ENCODE results near the gene MYO1A. TPM values are rescaled to one million over a fixed set of nuclear protein-coding genes. Genes with fewer than 3 reads are reported as not detected.

The MYO1A gene
- total RNA-seq, 3 donors from 2014 or later = 167 to 444 (median 219) TPM

DNA sequence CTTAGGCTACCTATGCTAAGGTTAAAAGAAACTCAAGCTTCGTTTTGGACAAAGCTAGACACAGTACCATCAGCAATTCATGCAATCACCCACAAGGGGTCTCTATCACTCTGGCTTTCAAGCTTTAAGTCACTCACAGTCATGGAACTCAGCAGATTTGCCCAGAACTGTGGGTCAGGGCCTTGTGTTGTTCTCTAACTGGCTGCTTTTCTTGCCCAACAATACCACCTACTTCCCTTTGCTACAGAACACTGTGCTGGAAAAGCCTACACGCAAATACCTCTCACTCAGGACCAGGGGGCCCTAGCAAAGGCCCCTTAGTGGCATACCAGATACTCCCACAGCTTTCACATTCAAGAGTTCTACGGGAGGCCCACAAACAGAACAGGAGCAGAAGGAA, 19.6 kb upstream of the MYO1A start:
- Histone ChIP-seq H3K36me3 (ENCODE audit: low read depth) (no peaks in the 10 kb centered on the region), H3K4me3 (no peak overlapping the region), H3K9me3 (no peaks in the 10 kb centered on the region), H3K4me1 (ENCODE audit: low read depth) (peaks cover 5% of the 10 kb centered on the region)
- ATAC-seq (peak; percentile 98), DNase-seq (peak in 1 of 3 donors; percentile 85)
- TF ChIP-seq, protein P1, sequence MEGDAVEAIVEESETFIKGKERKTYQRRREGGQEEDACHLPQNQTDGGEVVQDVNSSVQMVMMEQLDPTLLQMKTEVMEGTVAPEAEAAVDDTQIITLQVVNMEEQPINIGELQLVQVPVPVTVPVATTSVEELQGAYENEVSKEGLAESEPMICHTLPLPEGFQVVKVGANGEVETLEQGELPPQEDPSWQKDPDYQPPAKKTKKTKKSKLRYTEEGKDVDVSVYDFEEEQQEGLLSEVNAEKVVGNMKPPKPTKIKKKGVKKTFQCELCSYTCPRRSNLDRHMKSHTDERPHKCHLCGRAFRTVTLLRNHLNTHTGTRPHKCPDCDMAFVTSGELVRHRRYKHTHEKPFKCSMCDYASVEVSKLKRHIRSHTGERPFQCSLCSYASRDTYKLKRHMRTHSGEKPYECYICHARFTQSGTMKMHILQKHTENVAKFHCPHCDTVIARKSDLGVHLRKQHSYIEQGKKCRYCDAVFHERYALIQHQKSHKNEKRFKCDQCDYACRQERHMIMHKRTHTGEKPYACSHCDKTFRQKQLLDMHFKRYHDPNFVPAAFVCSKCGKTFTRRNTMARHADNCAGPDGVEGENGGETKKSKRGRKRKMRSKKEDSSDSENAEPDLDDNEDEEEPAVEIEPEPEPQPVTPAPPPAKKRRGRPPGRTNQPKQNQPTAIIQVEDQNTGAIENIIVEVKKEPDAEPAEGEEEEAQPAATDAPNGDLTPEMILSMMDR (IDR thresholded peaks at IDR 0.05) = peak; percentile 69
- intact Hi-C loops (cut with DNase I, micrococcal nuclease) = loop anchor here (5.0 to 10.0 kb wide), 3 partner anchors 43 to 95 kb away; partner anchors contain the start of gene STAT6 (in 2 of the 2)

DNA sequence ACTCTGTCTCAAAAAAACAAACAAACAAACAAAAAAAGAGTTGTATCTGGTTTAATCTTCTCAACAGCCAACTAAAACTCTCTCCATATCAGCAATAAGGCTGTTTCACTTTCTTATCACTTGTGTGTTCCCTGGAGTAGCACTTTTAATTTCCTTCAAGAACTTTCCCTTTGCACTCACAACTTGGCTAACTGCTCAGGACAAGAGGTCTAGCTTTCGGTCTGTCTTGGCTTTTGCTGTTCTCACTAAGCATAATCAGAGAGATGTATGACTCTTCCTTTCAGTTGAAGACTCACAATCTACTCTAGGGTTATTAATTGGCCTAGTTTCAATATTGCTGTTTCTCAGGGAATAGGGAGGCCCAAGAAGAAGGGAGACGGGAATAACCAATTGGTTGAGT, 16.3 kb upstream of the MYO1A start:
- ATAC-seq = no peak

DNA sequence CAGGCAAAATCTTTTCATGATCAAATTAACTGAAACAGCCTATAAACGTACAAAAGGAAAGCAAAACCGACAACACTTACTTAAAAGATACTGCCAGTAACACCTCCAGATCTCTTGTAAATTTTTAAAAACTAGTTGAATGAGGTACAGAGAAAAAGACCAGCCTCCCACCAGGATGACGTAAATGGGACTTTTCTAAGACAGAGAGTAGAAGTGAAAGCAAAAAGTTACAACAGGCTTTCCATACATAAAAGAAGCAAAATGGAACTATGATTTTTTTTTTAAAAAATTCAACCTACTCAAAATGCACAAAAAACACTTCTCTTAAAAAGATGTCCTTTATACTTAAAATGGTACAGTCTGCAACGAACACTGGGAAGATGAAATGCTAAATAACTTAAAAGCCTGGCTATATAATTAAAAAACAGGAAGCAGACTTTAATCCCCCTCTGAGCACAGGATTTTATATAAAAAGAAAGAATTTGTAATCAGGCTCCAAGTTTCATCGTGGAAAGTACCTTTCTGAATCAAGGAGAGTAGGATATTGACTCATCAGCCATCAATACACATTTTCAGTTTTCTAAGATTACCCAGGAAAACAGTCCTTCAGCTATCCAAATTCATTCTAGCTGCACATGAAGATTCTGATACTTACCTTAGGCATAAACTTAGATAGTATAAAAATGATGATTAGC, 14.2 kb upstream of the MYO1A start:
- no peak for DNase-seq
- intact Hi-C loops (cut with DNase I, micrococcal nuclease) = loop anchor here (2.0 to 10.0 kb wide), 4 partner anchors 51 to 101 kb away; partner anchors contain the start of genes STAT6 (in 1 of the 2) and ZBTB39 (in 1 of the 2)
- no peaks in the 10 kb centered on the region for H3K4me1 ChIP-seq (ENCODE audit: low read depth)
- no peak overlapping the region for H3K4me3 ChIP-seq
- H3K9me3 ChIP-seq = no peaks in the 10 kb centered on the region
- TF ChIP-seq, protein P1 (IDR thresholded peaks at IDR 0.05) = no peak
- ATAC-seq = peak; percentile 60
- H3K36me3 ChIP-seq (ENCODE audit: low read depth) = no peaks in the 10 kb centered on the region

More for the DNA sequence above, 16.3 kb upstream of the MYO1A start:
- TF ChIP-seq, protein P1 (IDR thresholded peaks at IDR 0.05) = no peak
- H3K36me3 ChIP-seq (ENCODE audit: low read depth) = no peaks in the 10 kb centered on the region
- peaks cover 5% of the 10 kb centered on the region for H3K4me1 ChIP-seq (ENCODE audit: low read depth)
- intact Hi-C loops (cut with DNase I, micrococcal nuclease) = loop anchor here (5.0 to 10.0 kb wide), 3 partner anchors 46 to 99 kb away; partner anchors contain the start of gene STAT6 (in 2 of the 2)
- no peak overlapping the region for H3K4me3 ChIP-seq
- DNase-seq = no peak
- H3K9me3 ChIP-seq = no peaks in the 10 kb centered on the region

DNA sequence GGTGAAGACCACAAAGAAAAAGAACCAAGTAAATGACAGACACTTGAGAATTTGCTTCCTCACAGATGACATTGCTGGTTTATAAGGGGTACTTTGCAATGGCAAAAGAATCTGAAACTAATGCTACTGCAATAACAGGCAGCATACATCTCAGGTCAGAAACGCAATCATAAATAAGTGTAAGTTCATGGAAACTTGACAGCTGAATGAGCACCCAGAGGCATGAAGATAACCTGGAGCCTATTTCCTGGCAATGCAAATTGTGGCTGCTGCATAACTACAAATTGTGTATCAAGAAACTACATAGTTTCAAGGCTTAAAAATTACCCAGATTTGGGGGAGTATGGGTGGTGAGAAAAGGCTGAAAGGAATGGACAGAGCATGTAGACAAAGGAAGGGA, 8.5 kb upstream of the MYO1A start:
- Histone ChIP-seq H3K4me1 (ENCODE audit: low read depth) (no peaks in the 10 kb centered on the region), H3K36me3 (ENCODE audit: low read depth) (no peaks in the 10 kb centered on the region), H3K4me3 (no peak overlapping the region), H3K9me3 (no peaks in the 10 kb centered on the region)
- ATAC-seq = no peak
- DNase-seq = no peak
- TF ChIP-seq, protein P1 (IDR thresholded peaks at IDR 0.05) = no peak
- intact Hi-C loops (cut with DNase I, micrococcal nuclease) = no loop called here

DNA sequence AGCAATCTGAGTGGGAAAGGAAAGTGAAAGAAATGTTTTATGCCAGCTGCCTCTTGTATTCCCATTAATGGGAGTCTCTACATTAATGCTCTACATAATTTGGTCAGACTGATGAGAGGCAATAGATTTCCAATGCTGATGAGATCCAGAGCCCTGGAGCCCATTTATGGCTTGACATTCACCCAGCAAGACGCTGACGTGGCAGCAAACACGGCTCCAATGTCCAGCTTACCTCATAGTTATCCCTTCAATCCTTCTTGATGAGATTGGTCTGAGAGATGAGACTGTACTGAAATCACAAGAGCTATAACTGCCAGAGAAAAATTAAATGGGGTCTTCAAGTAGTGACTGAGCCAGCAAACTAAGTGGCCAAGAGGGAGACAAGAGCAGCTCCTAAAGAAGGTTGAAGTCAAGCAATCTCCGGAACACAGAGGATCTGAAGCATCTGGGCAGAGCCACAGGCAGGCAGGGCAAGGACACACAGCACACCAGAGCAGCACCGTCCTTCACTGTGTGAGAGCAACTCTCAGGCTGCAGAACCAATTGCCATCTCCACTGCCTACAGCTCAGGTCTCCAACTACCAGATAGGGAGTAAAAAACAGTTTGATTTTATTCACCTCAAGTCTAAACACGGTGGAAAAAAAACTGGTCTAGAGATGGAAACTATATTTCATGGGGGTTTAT, 7.3 kb upstream of the MYO1A start:
- DNase-seq (no peak), ATAC-seq (no peak)
- H3K4me1 ChIP-seq (ENCODE audit: low read depth) = no peaks in the 10 kb centered on the region
- H3K36me3 ChIP-seq (ENCODE audit: low read depth) = no peaks in the 10 kb centered on the region
- no peaks in the 10 kb centered on the region for H3K9me3 ChIP-seq
- intact Hi-C loops (cut with DNase I, micrococcal nuclease) = no loop called here
- TF ChIP-seq, protein P1 (IDR thresholded peaks at IDR 0.05) = no peak
- H3K4me3 ChIP-seq = no peak overlapping the region
